Neutrophil (primary cell): ENCODE measurements around the gene DNAAF3.

Experiments used
- H3K27ac ChIP-seq: fragments of 200-600 bp; sonication (generic); 2 replicates; pipeline ENCODE4 v1.5.1; 2016; ENCODE audit warnings: mild to moderate bottlenecking, moderate library complexity
- H3K27me3 ChIP-seq: fragments of 200-600 bp; sonication (generic); 2 replicates; pipeline ENCODE4 v1.6.0; 2016; ENCODE audit warnings: mild to moderate bottlenecking
- H3K36me3 ChIP-seq: fragments of 200-600 bp; sonication (generic); 2 replicates; pipeline ENCODE4 v1.5.1; 2017
- H3K4me1 ChIP-seq, 2 experiments: fragments of 200-600 bp in 1 of 2; sonication (generic) in 1 of 2; 1 replicate in 1 of 2; 2 replicates in 1 of 2; pipeline versions ENCODE4 v1.5.1 to v1.6.1; 2013 to 2016; ENCODE audit warnings: low read depth in 1 of 2, low read length in 1 of 2, mild to moderate bottlenecking in 1 of 2, moderate library complexity in 1 of 2; ENCODE audit not compliant: control insufficient read depth in 1 of 2, insufficient read depth in 1 of 2
- H3K4me3 ChIP-seq, 2 experiments: fragments of 200-600 bp in 1 of 2; sonication (generic) in 1 of 2; 1 replicate in 1 of 2; 2 replicates in 1 of 2; pipeline ENCODE4 v1.5.1; 2013 to 2016; ENCODE audit warnings: low read depth in 1 of 2, low read length in 1 of 2, mild to moderate bottlenecking in 1 of 2, moderate library complexity in 1 of 2
- H3K9me3 ChIP-seq: fragments of 200-600 bp; sonication (generic); 2 replicates; pipeline ENCODE4 v1.5.1; 2016
- TF ChIP-seq, protein P1 (sequence below): fragments of 200-600 bp; sonication (generic); IDR thresholded peaks from 2 replicates; pipeline ENCODE4 v1.5.1; 2016; ENCODE audit warnings: antibody characterized with exemption

Gene DNAAF3

DNA sequence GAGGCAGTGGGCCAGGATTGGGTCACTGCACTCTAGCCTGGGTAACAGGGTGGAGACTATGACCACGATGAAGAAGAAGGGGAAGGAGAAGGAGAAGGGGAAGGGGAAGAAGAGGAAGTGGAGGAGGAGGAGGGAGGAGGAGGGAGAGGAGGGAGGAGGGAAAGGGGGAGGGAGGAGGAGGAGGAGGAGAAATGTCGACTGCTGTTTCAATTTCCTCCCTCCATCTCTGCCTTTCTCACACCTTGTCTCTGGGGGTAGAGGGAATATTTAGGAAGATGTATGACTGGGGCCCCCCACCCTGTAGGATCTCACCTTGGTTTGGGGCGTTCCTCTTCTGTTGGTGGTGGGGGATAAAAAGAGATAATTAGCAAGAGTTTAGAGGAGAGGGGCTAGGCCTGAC, 21.2 kb downstream of the DNAAF3 start:
- no peak overlapping the region for H3K4me3 ChIP-seq
- no peaks in the 10 kb centered on the region for H3K36me3 ChIP-seq
- TF ChIP-seq, protein P1, sequence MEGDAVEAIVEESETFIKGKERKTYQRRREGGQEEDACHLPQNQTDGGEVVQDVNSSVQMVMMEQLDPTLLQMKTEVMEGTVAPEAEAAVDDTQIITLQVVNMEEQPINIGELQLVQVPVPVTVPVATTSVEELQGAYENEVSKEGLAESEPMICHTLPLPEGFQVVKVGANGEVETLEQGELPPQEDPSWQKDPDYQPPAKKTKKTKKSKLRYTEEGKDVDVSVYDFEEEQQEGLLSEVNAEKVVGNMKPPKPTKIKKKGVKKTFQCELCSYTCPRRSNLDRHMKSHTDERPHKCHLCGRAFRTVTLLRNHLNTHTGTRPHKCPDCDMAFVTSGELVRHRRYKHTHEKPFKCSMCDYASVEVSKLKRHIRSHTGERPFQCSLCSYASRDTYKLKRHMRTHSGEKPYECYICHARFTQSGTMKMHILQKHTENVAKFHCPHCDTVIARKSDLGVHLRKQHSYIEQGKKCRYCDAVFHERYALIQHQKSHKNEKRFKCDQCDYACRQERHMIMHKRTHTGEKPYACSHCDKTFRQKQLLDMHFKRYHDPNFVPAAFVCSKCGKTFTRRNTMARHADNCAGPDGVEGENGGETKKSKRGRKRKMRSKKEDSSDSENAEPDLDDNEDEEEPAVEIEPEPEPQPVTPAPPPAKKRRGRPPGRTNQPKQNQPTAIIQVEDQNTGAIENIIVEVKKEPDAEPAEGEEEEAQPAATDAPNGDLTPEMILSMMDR = no peak
- peaks cover 100% of the 10 kb centered on the region for H3K27me3 ChIP-seq
- peaks cover 7 to 14% of the 10 kb centered on the region in 2 experiments for H3K4me1 ChIP-seq
- H3K9me3 ChIP-seq = no peaks in the 10 kb centered on the region
- H3K27ac ChIP-seq = no peak overlapping the region

DNA sequence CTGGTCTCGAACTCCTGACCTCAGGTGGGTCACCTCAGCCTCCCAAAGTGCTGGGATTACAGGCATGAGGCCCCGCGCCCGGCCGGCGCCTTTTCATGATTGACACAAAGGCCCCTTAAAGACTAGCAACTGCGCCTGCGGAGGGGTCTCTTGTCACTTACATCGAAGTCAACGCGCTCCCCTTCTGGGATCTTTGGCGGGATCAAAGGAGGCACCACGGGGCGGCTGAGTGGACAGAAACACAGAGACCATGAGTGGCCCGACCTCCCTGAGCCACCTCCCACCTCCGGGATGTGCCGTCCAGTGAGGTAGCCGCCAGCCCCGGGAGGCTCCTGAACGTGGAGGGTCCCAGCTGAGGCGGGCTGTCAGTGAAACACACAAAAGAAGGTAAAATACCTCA, 24.7 kb downstream of the DNAAF3 start:
- Histone ChIP-seq H3K4me3 (no peak overlapping the region), H3K4me1 (peaks cover 7 to 14% of the 10 kb centered on the region in 2 experiments), H3K27ac (no peak overlapping the region), H3K27me3 (peaks cover 87% of the 10 kb centered on the region), H3K9me3 (no peaks in the 10 kb centered on the region), H3K36me3 (no peaks in the 10 kb centered on the region)
- TF ChIP-seq, protein P1 = no peak

DNA sequence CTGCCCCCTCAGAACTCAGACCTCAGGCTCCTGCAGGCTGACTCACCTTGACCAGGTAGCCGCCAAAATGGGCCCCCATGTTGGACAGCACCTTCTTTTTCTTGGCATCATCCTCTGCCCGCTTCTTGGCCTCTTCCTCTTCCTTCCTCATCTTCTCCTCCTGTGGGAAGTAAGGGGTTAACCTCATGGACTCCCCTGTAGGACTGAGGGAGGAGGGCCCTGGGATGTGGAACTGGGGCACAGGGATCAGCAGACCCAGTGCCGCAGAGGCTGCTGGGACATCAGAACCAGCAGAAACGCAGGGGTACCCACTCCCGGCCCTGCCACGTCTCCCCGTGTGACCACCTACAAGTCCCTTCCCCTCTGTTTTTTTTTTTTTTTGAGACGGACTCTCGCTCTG, 28.5 kb downstream of the DNAAF3 start:
- TF ChIP-seq, protein P1 = no peak
- H3K27ac ChIP-seq = no peak overlapping the region
- H3K4me3 ChIP-seq = no peak overlapping the region
- no peaks in the 10 kb centered on the region for H3K4me1 ChIP-seq
- H3K27me3 ChIP-seq = peaks cover 76% of the 10 kb centered on the region
- H3K9me3 ChIP-seq = no peaks in the 10 kb centered on the region
- H3K36me3 ChIP-seq = no peaks in the 10 kb centered on the region

DNA sequence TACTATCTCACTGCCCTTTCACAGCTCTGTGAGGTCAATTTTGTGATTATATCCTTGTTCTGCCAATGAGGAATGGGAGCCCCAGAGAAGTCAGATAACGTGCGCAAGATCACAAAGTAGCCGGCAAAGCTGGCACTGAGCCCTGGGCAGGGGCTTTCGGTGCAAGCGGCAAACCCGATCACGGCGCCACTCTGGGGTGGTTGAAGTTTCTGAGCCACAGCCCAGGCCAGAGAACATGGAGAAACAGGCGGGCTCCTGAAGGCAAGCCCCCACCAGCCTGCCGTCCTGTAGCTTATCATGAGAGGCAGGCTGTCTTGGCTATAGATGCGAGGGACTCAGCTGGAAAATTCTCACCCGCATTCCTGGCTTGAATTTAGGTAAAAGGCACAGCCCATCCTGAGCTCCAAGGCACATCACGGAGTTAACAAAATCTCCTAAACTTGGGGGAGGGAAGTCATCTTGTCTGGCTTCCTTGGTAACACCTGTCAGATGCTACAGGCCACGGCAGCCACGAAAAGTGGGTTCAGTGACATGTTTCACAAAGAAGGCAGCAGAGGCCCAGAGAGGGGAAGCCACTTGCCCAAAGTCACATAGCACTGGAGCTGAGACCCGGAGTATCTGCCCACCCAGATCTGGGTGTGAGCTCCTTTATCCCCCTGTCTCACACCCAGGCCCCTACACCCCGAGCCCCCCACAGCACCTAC, 29.9 kb downstream of the DNAAF3 start:
- no peaks in the 10 kb centered on the region for H3K4me1 ChIP-seq
- H3K4me3 ChIP-seq = no peak overlapping the region
- peaks cover 74% of the 10 kb centered on the region for H3K27me3 ChIP-seq
- H3K27ac ChIP-seq = no peak overlapping the region
- no peaks in the 10 kb centered on the region for H3K9me3 ChIP-seq
- TF ChIP-seq, protein P1 = no peak
- H3K36me3 ChIP-seq = no peaks in the 10 kb centered on the region

DNA sequence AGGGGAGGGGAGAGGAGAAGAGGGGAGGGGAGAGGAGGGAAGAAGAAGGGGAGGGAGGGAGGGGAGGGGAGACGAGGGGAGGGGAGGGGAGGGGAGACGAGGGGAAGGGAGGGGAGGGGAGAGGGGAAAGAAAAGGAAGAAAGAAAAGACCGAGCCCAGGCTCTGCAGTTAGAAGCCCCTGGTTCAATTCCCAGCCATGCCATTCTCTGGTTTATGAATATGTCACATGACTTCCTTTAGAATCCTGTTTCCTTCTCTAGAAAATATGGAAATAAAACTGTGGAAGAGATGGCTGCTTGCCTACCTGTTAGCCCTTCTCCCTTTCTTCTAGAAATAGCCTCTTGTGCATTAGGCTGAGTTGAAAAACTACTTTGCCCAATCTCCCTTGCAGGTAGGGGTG, 31.7 kb downstream of the DNAAF3 start:
- no peaks in the 10 kb centered on the region for H3K4me1 ChIP-seq
- H3K27me3 ChIP-seq = peaks cover 73% of the 10 kb centered on the region
- H3K27ac ChIP-seq = no peak overlapping the region
- H3K4me3 ChIP-seq = no peak overlapping the region
- no peaks in the 10 kb centered on the region for H3K36me3 ChIP-seq
- H3K9me3 ChIP-seq = no peaks in the 10 kb centered on the region
- TF ChIP-seq, protein P1 = no peak
